Activated CD8-positive, alpha-beta T cell treated with anti-CD3 and anti-CD28 coated beads, Interleukin-2, amount 10 ng/mL, durations not matched to agents 7 days and 5 days (primary cell): Measurements from ENCODE around the gene ENTPD3. TPM values are rescaled to one million over a fixed set of nuclear protein-coding genes. Genes with fewer than 3 reads are reported as not detected.

Experiments used
- ATAC-seq: fragments of 150-1000 bp; cut with Tn5 transposase; one replicate; pipeline ENCODE4 v1.10.0; 2021; ENCODE audit warnings: moderate library complexity
- CTCF ChIA-PET: fragments of 350-600 bp; sonication (Branson Sonifier 250); formaldehyde crosslinking; loops from one replicate; lab custom pipeline; 2021; ENCODE audit warnings: antibody characterized with exemption; lab: Charles Lee
- POLR2A ChIA-PET: fragments of 350-600 bp; sonication (Branson Sonifier 250); formaldehyde crosslinking; loops from one replicate; lab custom pipeline; 2021; ENCODE audit warnings: antibody characterized with exemption; lab: Charles Lee
- DNase-seq: peaks from one replicate; pipeline ENCODE4 v3.0.0-alpha.2; 2020
- H3K27ac Mint-ChIP-seq: one replicate; pipeline ENCODE4 v1.8.0; 2021; ENCODE audit warnings: mild to moderate bottlenecking, mixed read lengths
- H3K27me3 Mint-ChIP-seq: one replicate; pipeline ENCODE4 v1.8.0; 2021; ENCODE audit warnings: low read depth, mixed read lengths
- H3K36me3 Mint-ChIP-seq: one replicate; pipeline ENCODE4 v1.8.0; 2021; ENCODE audit warnings: low read depth, mixed read lengths
- H3K4me1 Mint-ChIP-seq: one replicate; pipeline ENCODE4 v1.8.0; 2021; ENCODE audit warnings: low read depth, mixed read lengths
- H3K4me3 Mint-ChIP-seq: one replicate; pipeline ENCODE4 v1.8.0; 2021; ENCODE audit warnings: mild to moderate bottlenecking, mixed read lengths
- H3K9me3 Mint-ChIP-seq: one replicate; pipeline ENCODE4 v1.8.0; 2022; ENCODE audit warnings: mixed read lengths; ENCODE audit not compliant: insufficient read depth
- total RNA-seq, 2 experiments: library from RNA; stranded (reverse); gene quantifications; one replicate each; pipeline ENCODE4 v1.2.3, GENCODE V29; 2021

Gene ENTPD3, protein sequence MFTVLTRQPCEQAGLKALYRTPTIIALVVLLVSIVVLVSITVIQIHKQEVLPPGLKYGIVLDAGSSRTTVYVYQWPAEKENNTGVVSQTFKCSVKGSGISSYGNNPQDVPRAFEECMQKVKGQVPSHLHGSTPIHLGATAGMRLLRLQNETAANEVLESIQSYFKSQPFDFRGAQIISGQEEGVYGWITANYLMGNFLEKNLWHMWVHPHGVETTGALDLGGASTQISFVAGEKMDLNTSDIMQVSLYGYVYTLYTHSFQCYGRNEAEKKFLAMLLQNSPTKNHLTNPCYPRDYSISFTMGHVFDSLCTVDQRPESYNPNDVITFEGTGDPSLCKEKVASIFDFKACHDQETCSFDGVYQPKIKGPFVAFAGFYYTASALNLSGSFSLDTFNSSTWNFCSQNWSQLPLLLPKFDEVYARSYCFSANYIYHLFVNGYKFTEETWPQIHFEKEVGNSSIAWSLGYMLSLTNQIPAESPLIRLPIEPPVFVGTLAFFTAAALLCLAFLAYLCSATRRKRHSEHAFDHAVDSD
- not detected for total RNA-seq

DNA sequence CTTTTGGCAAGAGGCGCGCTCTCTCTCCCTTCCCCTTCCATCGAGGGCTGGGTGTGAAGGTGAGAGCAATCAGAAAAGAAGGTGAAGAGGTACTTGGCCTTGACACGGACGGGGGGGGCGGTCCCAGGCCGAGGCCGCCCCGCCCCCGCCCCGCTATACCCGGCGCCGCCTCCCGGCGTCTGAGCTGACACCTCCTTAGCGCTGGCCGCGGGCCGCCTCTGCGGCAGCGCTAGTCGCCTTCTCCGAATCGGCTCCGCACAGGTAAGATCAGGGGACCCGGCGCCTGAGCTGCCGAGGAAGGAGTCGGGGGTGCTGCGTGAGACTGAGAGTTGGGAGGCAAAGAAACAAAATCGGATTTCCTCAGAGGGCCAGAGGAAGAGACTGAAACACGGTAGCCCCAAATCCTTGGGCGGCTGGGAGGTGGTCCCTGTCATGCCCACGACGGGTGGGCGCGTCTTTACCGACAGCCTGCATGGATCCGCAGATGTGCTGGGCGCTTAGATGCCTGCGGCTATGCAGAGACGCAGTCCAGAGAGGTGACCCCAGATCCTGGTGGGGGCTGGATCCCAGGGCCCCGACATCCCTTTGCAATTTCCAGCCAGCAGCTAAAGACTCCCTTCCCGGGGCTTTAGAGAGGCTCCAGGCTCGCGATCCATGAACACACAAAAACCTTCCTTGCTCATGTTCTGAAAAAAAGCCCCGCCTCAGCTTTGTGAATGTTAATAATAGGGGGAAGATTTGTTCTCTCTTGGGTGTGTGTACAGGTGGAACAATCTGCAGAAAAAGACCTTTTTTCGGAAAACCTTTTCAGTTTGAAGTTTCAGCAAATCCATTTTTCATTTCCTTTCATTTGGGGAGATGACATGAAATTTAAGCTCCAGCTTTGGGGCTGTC is at the start of gene ENTPD3:
TSS of gene ENTPD3 (plus strand) at position 184 of the 894 bp plus-strand sequence. CDS start 874 bp downstream, outside the sequence.
- no peaks in the 10 kb centered on the region for H3K36me3 Mint-ChIP-seq
- POLR2A ChIA-PET = interaction anchor here (1.1 kb wide), 1 partner anchor 138 kb away, joined by 3 read pairs; the partner anchor contains the start of gene ZNF621
- CTCF ChIA-PET = interaction anchor here (0.5 to 0.6 kb wide), 2 partner anchors 83 to 1227 kb away, joined by 3 read pairs; no protein-coding TSS in a partner anchor

DNA sequence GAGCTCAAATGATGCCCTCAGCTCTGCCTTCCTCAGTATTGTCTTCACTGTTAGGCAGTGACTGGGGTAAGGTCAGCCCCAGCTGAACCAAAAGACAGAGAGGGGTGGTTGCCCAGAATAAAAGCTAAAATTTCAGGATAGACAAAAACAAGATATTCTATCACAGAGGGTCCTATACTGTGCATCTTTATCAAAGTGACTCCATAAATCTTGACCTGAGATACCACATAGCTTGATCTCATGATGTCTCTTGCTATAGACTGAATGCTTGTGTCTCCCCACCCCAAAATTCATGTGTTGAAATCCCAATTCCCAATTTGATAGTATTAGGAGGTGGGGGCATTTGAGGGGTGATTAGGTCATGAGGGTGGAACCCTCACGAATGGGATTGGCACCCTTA is 47.1 kb upstream of the ENTPD3 start:
- no peak overlapping the region for H3K27ac Mint-ChIP-seq
- peaks cover 9% of the 10 kb centered on the region for H3K27me3 Mint-ChIP-seq
- H3K9me3 Mint-ChIP-seq = no peaks in the 10 kb centered on the region
- no peaks in the 10 kb centered on the region for H3K4me1 Mint-ChIP-seq
- ChIA-PET CTCF (interaction anchor here (0.8 kb wide), 1 partner anchor 23 kb away, joined by 3 read pairs; no protein-coding TSS in a partner anchor), POLR2A (no interaction called here)
- no peaks in the 10 kb centered on the region for H3K36me3 Mint-ChIP-seq
- no peak overlapping the region for H3K4me3 Mint-ChIP-seq
- no peak for DNase-seq
- ATAC-seq = no peak

More for the DNA sequence above, at the start of gene ENTPD3:
- Mint-ChIP-seq H3K9me3 (no peaks in the 10 kb centered on the region), H3K4me3 (peak within 1 kb of the TSS; percentile 64), H3K27ac (no peak within 1 kb of the TSS), H3K4me1 (peaks cover 5% of the 10 kb centered on the region), H3K27me3 (peaks cover 35% of the 10 kb centered on the region)
- DNase-seq = peak; percentile 42
- peak; percentile 92 for ATAC-seq

DNA sequence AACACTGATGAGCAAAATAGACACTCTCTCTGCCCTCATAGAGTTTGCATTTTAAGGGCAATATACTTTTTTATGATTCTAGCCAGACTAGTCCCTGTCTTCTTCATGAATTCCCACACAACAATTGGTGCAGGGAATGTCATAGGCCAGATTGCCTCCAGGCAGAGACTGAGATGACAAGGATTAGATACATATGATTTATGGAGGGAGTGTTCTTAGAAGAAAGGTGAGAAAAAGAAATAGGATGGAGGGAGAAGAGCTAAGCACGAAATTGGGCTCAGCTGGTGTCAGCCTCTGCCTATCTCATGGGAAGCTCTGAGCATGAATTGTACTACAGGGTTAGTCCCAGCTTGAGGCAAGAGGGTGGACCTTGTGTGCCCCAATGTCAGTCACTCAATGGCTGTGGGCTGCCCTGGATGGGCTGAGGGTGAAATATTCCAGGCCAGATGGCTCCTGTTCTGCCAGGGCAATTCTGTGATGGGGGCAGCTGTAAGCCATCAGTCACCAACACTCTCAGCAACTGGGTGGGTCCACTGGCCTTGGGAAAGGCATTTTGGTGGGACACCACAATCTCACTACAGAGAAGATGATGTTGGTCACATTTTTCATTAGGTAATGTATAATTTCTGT is 46.3 kb upstream of the ENTPD3 start:
- CTCF ChIA-PET = interaction anchor here (0.8 kb wide), 1 partner anchor 24 kb away, joined by 3 read pairs; no protein-coding TSS in a partner anchor
- no peaks in the 10 kb centered on the region for H3K9me3 Mint-ChIP-seq
- peaks cover 9% of the 10 kb centered on the region for H3K27me3 Mint-ChIP-seq
- ATAC-seq (no peak), DNase-seq (no peak)
- POLR2A ChIA-PET = no interaction called here
- H3K4me1 Mint-ChIP-seq = no peaks in the 10 kb centered on the region
- H3K27ac Mint-ChIP-seq = no peak overlapping the region
- H3K4me3 Mint-ChIP-seq = no peak overlapping the region
- H3K36me3 Mint-ChIP-seq = no peaks in the 10 kb centered on the region

DNA sequence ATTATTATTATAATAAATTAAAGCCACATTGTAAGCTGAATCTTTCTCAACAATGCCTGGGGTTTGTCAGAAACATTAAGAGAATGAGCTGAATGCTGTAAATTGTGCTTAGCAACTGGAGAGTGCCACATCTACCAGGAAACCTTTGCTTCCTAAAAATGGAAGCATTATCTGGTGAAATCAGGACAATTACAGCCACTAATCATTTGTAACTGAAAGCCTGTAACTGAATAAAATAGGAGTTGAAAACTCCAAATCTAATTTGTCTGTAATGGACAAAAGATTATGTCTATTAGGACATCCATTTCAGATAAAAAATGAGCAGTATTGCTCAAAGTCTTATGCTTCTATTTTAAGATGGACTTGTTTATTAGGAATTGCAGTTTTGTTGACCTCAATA is 45.3 kb upstream of the ENTPD3 start:
- no peaks in the 10 kb centered on the region for H3K4me1 Mint-ChIP-seq
- no peak overlapping the region for H3K4me3 Mint-ChIP-seq
- no peak overlapping the region for H3K27ac Mint-ChIP-seq
- no peak for ATAC-seq
- CTCF ChIA-PET = no interaction called here
- DNase-seq = no peak
- no peaks in the 10 kb centered on the region for H3K9me3 Mint-ChIP-seq
- POLR2A ChIA-PET = no interaction called here
- H3K27me3 Mint-ChIP-seq = peaks cover 9% of the 10 kb centered on the region
- H3K36me3 Mint-ChIP-seq = no peaks in the 10 kb centered on the region

- Mint-ChIP-seq H3K9me3 (peaks cover 10% of the 10 kb centered on the region), H3K27me3 (peaks cover 7% of the 10 kb centered on the region), H3K36me3 (no peaks in the 10 kb centered on the region), H3K4me3 (no peak overlapping the region), H3K27ac (no peak overlapping the region), H3K4me1 (no peaks in the 10 kb centered on the region)
- DNase-seq = no peak
- POLR2A ChIA-PET = no interaction called here
- CTCF ChIA-PET = no interaction called here
- ATAC-seq = no peak
These were observed 36.5 kb upstream of the ENTPD3 start for GRCh38 chr3:40350529-40350928.

DNA sequence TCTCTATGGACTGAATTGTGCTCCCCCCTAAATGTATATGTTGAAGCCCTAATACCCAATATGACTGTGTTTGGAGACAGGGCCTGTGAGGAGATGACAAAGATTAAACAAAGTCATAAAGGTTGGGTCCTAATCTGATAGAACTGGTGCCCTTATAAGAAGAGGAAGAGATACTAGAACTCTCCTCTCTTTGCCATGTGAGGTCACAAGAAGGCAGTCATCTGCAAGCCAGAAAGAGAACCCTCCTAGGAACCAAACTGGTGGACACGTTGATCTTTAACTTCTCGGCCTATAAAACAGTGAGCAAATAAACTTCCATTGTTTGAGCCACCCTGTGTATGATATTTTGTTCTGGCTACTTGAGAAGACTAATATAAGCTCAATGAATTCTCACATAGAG is 31.6 kb upstream of the ENTPD3 start:
- H3K27me3 Mint-ChIP-seq = peaks cover 16% of the 10 kb centered on the region
- no peak for ATAC-seq
- H3K4me3 Mint-ChIP-seq = no peak overlapping the region
- ChIA-PET CTCF (no interaction called here), POLR2A (no interaction called here)
- no peaks in the 10 kb centered on the region for H3K4me1 Mint-ChIP-seq
- H3K36me3 Mint-ChIP-seq = no peaks in the 10 kb centered on the region
- DNase-seq = no peak
- H3K27ac Mint-ChIP-seq = no peak overlapping the region
- peaks cover 10% of the 10 kb centered on the region for H3K9me3 Mint-ChIP-seq

- ChIA-PET POLR2A (no interaction called here), CTCF (no interaction called here)
- no peak overlapping the region for H3K4me3 Mint-ChIP-seq
- H3K4me1 Mint-ChIP-seq = no peaks in the 10 kb centered on the region
- no peaks in the 10 kb centered on the region for H3K9me3 Mint-ChIP-seq
- H3K27ac Mint-ChIP-seq = no peak overlapping the region
- DNase-seq (no peak), ATAC-seq (no peak)
- peaks cover 21% of the 10 kb centered on the region for H3K27me3 Mint-ChIP-seq
- H3K36me3 Mint-ChIP-seq = no peaks in the 10 kb centered on the region
These were observed 28.5 kb upstream of the ENTPD3 start for GRCh38 chr3:40358454-40358853.

- H3K4me1 Mint-ChIP-seq = no peaks in the 10 kb centered on the region
- no peak for DNase-seq
- POLR2A ChIA-PET = no interaction called here
- H3K36me3 Mint-ChIP-seq = no peaks in the 10 kb centered on the region
- H3K9me3 Mint-ChIP-seq = no peaks in the 10 kb centered on the region
- no peak overlapping the region for H3K27ac Mint-ChIP-seq
- CTCF ChIA-PET = no interaction called here
- peaks cover 17% of the 10 kb centered on the region for H3K27me3 Mint-ChIP-seq
- ATAC-seq = no peak
- no peak overlapping the region for H3K4me3 Mint-ChIP-seq
These were observed 23.3 kb upstream of the ENTPD3 start for GRCh38 chr3:40363674-40364073.

GRCh38 chr3:40366203-40367162 is 20.5 kb upstream of the ENTPD3 start:
- H3K27ac Mint-ChIP-seq = no peak overlapping the region
- H3K9me3 Mint-ChIP-seq = no peaks in the 10 kb centered on the region
- H3K36me3 Mint-ChIP-seq = no peaks in the 10 kb centered on the region
- H3K4me1 Mint-ChIP-seq = no peaks in the 10 kb centered on the region
- ChIA-PET CTCF (no interaction called here), POLR2A (no interaction called here)
- H3K4me3 Mint-ChIP-seq = no peak overlapping the region
- no peak for DNase-seq
- no peak for ATAC-seq
- peaks cover 33% of the 10 kb centered on the region for H3K27me3 Mint-ChIP-seq

GRCh38 chr3:40369716-40370115 is 17.3 kb upstream of the ENTPD3 start:
- peaks cover 27% of the 10 kb centered on the region for H3K27me3 Mint-ChIP-seq
- no peak overlapping the region for H3K27ac Mint-ChIP-seq
- CTCF ChIA-PET = no interaction called here
- H3K36me3 Mint-ChIP-seq = no peaks in the 10 kb centered on the region
- no peak for DNase-seq
- H3K9me3 Mint-ChIP-seq = no peaks in the 10 kb centered on the region
- POLR2A ChIA-PET = no interaction called here
- no peaks in the 10 kb centered on the region for H3K4me1 Mint-ChIP-seq
- H3K4me3 Mint-ChIP-seq = no peak overlapping the region
- ATAC-seq = no peak
